A673 (cell line): Measurements from ENCODE around the gene FRMD3. TPM values are rescaled to one million over a fixed set of nuclear protein-coding genes. Genes with fewer than 3 reads are reported as not detected.

ENCODE experiments used
- BruUV-seq: library from RNA; stranded (reverse); fragments of 400-500 nt; replicated peaks from 2 replicates; lab custom pipeline; 2021; lab: Mats Ljungman, UMichigan
- CTCF ChIA-PET: fragments of 300-600 bp; sonication (Branson Sonifier 250); formaldehyde crosslinking; loops from one replicate; lab custom pipeline; 2022; ENCODE audit warnings: antibody characterized with exemption; lab: Charles Lee
- POLR2A ChIA-PET: fragments of 300-600 bp; sonication (Branson Sonifier 250); formaldehyde crosslinking; loops from one replicate; lab custom pipeline; 2022; ENCODE audit warnings: antibody characterized with exemption; ENCODE audit not compliant: low non-redundant PET; lab: Charles Lee
- DNase-seq: peaks from one replicate; pipeline ENCODE4 v3.0.0-alpha.2; 2015; ENCODE audit warnings: low spot score
- H3K27ac ChIP-seq: fragments of 200-600 bp; sonication (generic); 2 replicates; pipeline ENCODE4 v1.5.1; 2016; ENCODE audit warnings: mixed run types, low read depth, mild to moderate bottlenecking, mixed read lengths, antibody characterized with exemption, low read length; ENCODE audit not compliant: poor library complexity, severe bottlenecking
- H3K27me3 ChIP-seq: fragments of 200-600 bp; sonication (generic); replicated peaks from 2 replicates; pipeline ENCODE4 v1.6.1; 2017; ENCODE audit warnings: mixed run types, low read depth, mild to moderate bottlenecking, mixed read lengths, antibody characterized with exemption, low read length; ENCODE audit not compliant: insufficient read depth, poor library complexity
- H3K36me3 ChIP-seq: fragments of 200-600 bp; sonication (generic); 2 replicates; pipeline ENCODE4 v1.6.1; 2016; ENCODE audit warnings: mixed run types, mild to moderate bottlenecking, mixed read lengths, antibody characterized with exemption, low read length; ENCODE audit not compliant: insufficient read depth, poor library complexity, severe bottlenecking
- H3K4me1 ChIP-seq: fragments of 200-600 bp; sonication (generic); 2 replicates; pipeline ENCODE4 v1.6.1; 2017; ENCODE audit warnings: mixed run types, mild to moderate bottlenecking, mixed read lengths, antibody characterized with exemption, low read length; ENCODE audit not compliant: insufficient read depth, poor library complexity, severe bottlenecking
- H3K4me3 ChIP-seq: fragments of 200-600 bp; sonication (generic); 2 replicates; pipeline ENCODE4 v1.5.1; 2016; ENCODE audit warnings: low read depth, mixed run types, mild to moderate bottlenecking, mixed read lengths, low read length; ENCODE audit not compliant: poor library complexity, severe bottlenecking
- H3K9me3 ChIP-seq: fragments of 200-600 bp; sonication (generic); 2 replicates; pipeline ENCODE4 v1.6.1; 2016; ENCODE audit warnings: mixed run types, low read depth, mild to moderate bottlenecking, mixed read lengths, antibody characterized with exemption, low read length; ENCODE audit not compliant: poor library complexity, severe bottlenecking
- EZH2 ChIP-seq: fragments of 200-600 bp; sonication (generic); IDR thresholded peaks from 2 replicates; pipeline ENCODE4 v1.6.1; 2017; ENCODE audit warnings: borderline replicate concordance, low read depth, mild to moderate bottlenecking, mixed read lengths, antibody characterized with exemption, low read length; ENCODE audit not compliant: poor library complexity, severe bottlenecking
- intact Hi-C: fragments of 100-400 bp; cut with micrococcal nuclease; formaldehyde crosslinking; loops from one replicate; pipeline ENCODE4 v1.10.0; 2022; ENCODE audit not compliant: unreplicated experiment
- total RNA-seq: library from RNA; stranded (reverse); gene quantifications from 2 replicates; pipeline ENCODE4 v1.2.3, GENCODE V29; 2021
- TF ChIP-seq, protein P1 (sequence below): fragments of 300-800, 200-600 bp; sonication (generic); conservative IDR thresholded peaks from 2 replicates; pipeline ENCODE4 v1.5.1; 2017; ENCODE audit warnings: low read depth, mild to moderate bottlenecking, antibody characterized with exemption, low read length, moderate library complexity, mixed read lengths

FRMD3 gene
- total RNA-seq, 1 experiment from 2014 or later = 1.0 TPM

DNA sequence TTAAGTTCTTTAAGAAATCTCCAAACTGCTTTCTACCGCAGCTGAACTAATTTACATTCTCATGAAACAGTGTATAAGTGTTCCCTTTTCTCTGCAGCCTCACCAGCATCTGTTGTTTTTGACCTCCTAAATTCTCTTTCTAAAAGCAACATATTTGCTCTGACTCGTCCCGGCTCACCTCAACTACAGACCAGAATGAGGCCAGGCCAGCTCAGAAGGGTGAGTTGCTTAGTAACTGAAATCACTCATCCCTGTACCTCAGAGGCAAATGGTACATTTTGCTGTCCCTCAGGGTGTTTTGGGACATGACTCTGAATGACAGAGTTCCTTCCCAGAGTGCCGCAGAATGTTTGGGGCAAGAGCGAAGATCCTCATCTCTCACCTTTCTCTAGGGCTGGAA, 127.5 kb downstream of the FRMD3 start:
- H3K36me3 ChIP-seq = no peaks in the 10 kb centered on the region
- H3K4me1 ChIP-seq = no peaks in the 10 kb centered on the region
- no peaks in the 10 kb centered on the region for H3K9me3 ChIP-seq
- H3K4me3 ChIP-seq = no peak overlapping the region
- CTCF ChIA-PET = no interaction called here
- H3K27ac ChIP-seq = no peak overlapping the region
- no TSS peak for BruUV-seq
- no peak for DNase-seq
- H3K27me3 ChIP-seq = peaks cover 6% of the 10 kb centered on the region
- POLR2A ChIA-PET = no interaction called here
- no peak for TF ChIP-seq EZH2
- TF ChIP-seq, protein P1, sequence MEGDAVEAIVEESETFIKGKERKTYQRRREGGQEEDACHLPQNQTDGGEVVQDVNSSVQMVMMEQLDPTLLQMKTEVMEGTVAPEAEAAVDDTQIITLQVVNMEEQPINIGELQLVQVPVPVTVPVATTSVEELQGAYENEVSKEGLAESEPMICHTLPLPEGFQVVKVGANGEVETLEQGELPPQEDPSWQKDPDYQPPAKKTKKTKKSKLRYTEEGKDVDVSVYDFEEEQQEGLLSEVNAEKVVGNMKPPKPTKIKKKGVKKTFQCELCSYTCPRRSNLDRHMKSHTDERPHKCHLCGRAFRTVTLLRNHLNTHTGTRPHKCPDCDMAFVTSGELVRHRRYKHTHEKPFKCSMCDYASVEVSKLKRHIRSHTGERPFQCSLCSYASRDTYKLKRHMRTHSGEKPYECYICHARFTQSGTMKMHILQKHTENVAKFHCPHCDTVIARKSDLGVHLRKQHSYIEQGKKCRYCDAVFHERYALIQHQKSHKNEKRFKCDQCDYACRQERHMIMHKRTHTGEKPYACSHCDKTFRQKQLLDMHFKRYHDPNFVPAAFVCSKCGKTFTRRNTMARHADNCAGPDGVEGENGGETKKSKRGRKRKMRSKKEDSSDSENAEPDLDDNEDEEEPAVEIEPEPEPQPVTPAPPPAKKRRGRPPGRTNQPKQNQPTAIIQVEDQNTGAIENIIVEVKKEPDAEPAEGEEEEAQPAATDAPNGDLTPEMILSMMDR = no peak
- intact Hi-C loops = no loop called here

DNA sequence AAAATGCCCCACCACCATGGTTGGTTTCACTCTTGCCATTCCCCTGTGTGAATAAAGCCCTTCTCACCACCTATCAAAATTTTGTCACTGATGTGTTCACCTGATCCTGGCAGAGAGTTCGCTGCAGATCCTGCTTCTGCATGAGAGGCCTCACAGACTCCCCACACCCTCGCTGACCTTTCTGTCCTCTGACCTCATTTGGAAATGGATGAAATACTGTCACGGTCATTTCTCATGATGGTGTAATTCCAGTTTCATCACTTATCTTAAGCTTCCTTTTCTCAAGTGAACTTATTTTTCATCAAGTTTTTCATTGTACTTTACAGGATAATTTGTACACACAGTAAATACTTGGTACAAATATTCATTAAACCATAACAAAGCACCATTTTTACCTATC, 131.3 kb downstream of the FRMD3 start:
- TF ChIP-seq, protein P1 = no peak
- no peak for TF ChIP-seq EZH2
- ChIA-PET CTCF (no interaction called here), POLR2A (no interaction called here)
- DNase-seq = no peak
- Histone ChIP-seq H3K4me3 (no peak overlapping the region), H3K9me3 (no peaks in the 10 kb centered on the region), H3K4me1 (no peaks in the 10 kb centered on the region), H3K36me3 (no peaks in the 10 kb centered on the region), H3K27me3 (peaks cover 6% of the 10 kb centered on the region), H3K27ac (no peak overlapping the region)
- intact Hi-C loops = no loop called here
- BruUV-seq = no TSS peak

DNA sequence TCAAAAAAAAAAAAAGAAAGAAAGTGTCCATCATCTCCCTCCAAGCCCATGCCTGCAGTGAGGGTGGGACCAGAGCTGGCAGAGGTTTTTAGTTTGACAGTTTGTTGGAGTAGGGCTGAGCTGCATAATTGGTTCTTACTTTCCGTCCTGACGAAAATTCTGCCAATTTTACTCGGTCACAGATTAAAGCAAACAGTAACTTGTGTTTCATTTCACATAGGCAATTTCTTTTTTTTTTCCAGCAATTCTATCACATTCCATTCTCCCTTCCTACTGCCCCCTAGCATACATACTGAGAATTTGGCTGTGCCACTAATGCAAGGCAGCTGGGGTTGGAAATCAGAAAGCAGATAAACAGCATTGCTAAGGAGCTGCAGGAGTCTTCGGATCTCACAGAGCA, 132.4 kb downstream of the FRMD3 start:
- TF ChIP-seq EZH2 = no peak
- TF ChIP-seq, protein P1 = peak; percentile 17; the same call in 1 of the 2 replicates

More for the DNA sequence above, 132.4 kb downstream of the FRMD3 start:
- Histone ChIP-seq H3K4me3 (no peak overlapping the region), H3K9me3 (no peaks in the 10 kb centered on the region), H3K36me3 (no peaks in the 10 kb centered on the region), H3K4me1 (no peaks in the 10 kb centered on the region), H3K27me3 (peaks cover 6% of the 10 kb centered on the region), H3K27ac (no peak overlapping the region)
- BruUV-seq = no TSS peak
- DNase-seq = no peak
- ChIA-PET CTCF (interaction anchor here (0.6 kb wide), 1 partner anchor 139 kb away, joined by 3 read pairs; no protein-coding TSS in a partner anchor), POLR2A (no interaction called here)
- intact Hi-C loops = no loop called here
